Measurements from ENCODE around the gene ITIH4.

GRCh38 chr3:52836986-52837385, 6.5 kb upstream of the ITIH4 start:
- TF ChIP-seq EZH2 (IDR thresholded peaks at IDR 0.05; ENCODE audit: borderline replicate concordance, low read depth, low read length, poor library complexity, severe bottlenecking) (no peak), CTCF (conservative IDR thresholded peaks at IDR 0.05; ENCODE audit: low read depth, low read length) (no peak)
